Stimulated activated CD4-positive, alpha-beta T cell treated with anti-CD3 and anti-CD28 coated beads, Interleukin-4, amount 100 ng/mL, for 4 hours (primary cell): ENCODE measurements around the gene IL1RAPL2.
"Not testable (repeated sequence)": the region's sequence is repeated elsewhere in the genome, so short reads cannot be mapped to it uniquely, and the experiment has no call there.

Source experiments
- DNase-seq, 2 experiments: peaks; one replicate each; pipeline ENCODE4 v3.0.0-alpha.2; 2020

IL1RAPL2 gene

GRCh38 chrX:105645667-105646357 is 1079.8 kb downstream of the IL1RAPL2 start:
- no peak for DNase-seq

GRCh38 chrX:105646592-105647372 is 1080.8 kb downstream of the IL1RAPL2 start:
- no peak for DNase-seq

GRCh38 chrX:105647749-105648148 is 1081.8 kb downstream of the IL1RAPL2 start:
- no peak for DNase-seq

GRCh38 chrX:105648732-105649131 is 1082.7 kb downstream of the IL1RAPL2 start:
- no peak for DNase-seq

- no peak for DNase-seq
Observed at GRCh38 chrX:105650577-105650976, 1084.6 kb downstream of the IL1RAPL2 start.

GRCh38 chrX:105650986-105651385 is 1085.0 kb downstream of the IL1RAPL2 start:
- DNase-seq = no peak

- no peak for DNase-seq
Observed at GRCh38 chrX:105653891-105654290, 1087.9 kb downstream of the IL1RAPL2 start.

- no peak for DNase-seq
Observed at GRCh38 chrX:105658136-105658535, 1092.1 kb downstream of the IL1RAPL2 start.

GRCh38 chrX:105662248-105662647 is 1096.2 kb downstream of the IL1RAPL2 start:
- no peak for DNase-seq

GRCh38 chrX:105664243-105664642 is 1098.2 kb downstream of the IL1RAPL2 start:
- no peak for DNase-seq

GRCh38 chrX:105684288-105684687 is 1118.3 kb downstream of the IL1RAPL2 start:
- not testable (repeated sequence) for DNase-seq

GRCh38 chrX:105694839-105695238 is 1128.8 kb downstream of the IL1RAPL2 start:
- DNase-seq = no peak

- no peak for DNase-seq
Observed at GRCh38 chrX:105695451-105695850, 1129.5 kb downstream of the IL1RAPL2 start.

- no peak for DNase-seq
Observed at GRCh38 chrX:105696870-105697269, 1130.9 kb downstream of the IL1RAPL2 start.

- no peak for DNase-seq
Observed at GRCh38 chrX:105697984-105698781, 1132.2 kb downstream of the IL1RAPL2 start.

GRCh38 chrX:105700331-105700730 is 1134.3 kb downstream of the IL1RAPL2 start:
- DNase-seq = no peak

- DNase-seq = no peak
Observed at GRCh38 chrX:105701310-105702052, 1135.5 kb downstream of the IL1RAPL2 start.

- DNase-seq = no peak
Observed at GRCh38 chrX:105703876-105704275, 1137.9 kb downstream of the IL1RAPL2 start.

- no peak for DNase-seq
Observed at GRCh38 chrX:105706041-105706440, 1140.0 kb downstream of the IL1RAPL2 start.

- DNase-seq = no peak
Observed at GRCh38 chrX:105711805-105712204, 1145.8 kb downstream of the IL1RAPL2 start.

GRCh38 chrX:105715746-105716145 is 1149.7 kb downstream of the IL1RAPL2 start:
- no peak for DNase-seq

- DNase-seq = no peak
Observed at GRCh38 chrX:105723966-105724735, 1158.2 kb downstream of the IL1RAPL2 start.
